Esophagus squamous epithelium (tissue), 4 donors: ENCODE results near the gene HLX.

Experiments
- POLR2A ChIP-seq, 4 donors: fragments of 450-650 bp; IDR thresholded peaks; one replicate each; pipeline ENCODE4 v1.6.1; 2017; ENCODE audit warnings: antibody characterized with exemption in 4 of 4, mild to moderate bottlenecking in 4 of 4, moderate library complexity in 3 of 4
- TF ChIP-seq, protein P1 (sequence below), 6 experiments: fragments of 450-650 bp in 4 of 6; fragments of 200-600 bp in 2 of 6; sonication (generic) in 2 of 6; IDR thresholded peaks; one replicate each; pipeline ENCODE4 v1.5.1; 2016 to 2019; ENCODE audit warnings: antibody characterized with exemption in 6 of 6, mild to moderate bottlenecking in 4 of 6, moderate library complexity in 4 of 6

DNA sequence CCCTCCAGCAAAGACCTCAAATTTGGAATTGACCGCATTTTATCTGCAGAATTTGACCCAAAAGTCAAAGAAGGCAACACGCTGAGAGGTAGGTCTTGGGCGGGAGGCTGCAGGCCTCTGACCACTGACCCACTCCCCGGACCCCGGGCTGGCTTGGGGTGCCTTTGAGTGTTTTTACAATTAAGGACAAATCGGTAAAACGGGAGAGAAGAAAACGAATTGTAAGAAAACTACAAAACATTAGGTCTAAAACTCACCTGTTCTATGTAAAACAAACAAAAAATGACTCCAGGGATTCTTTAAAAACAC lies 1.1 kb downstream of the HLX start:
- TF ChIP-seq, protein P1, sequence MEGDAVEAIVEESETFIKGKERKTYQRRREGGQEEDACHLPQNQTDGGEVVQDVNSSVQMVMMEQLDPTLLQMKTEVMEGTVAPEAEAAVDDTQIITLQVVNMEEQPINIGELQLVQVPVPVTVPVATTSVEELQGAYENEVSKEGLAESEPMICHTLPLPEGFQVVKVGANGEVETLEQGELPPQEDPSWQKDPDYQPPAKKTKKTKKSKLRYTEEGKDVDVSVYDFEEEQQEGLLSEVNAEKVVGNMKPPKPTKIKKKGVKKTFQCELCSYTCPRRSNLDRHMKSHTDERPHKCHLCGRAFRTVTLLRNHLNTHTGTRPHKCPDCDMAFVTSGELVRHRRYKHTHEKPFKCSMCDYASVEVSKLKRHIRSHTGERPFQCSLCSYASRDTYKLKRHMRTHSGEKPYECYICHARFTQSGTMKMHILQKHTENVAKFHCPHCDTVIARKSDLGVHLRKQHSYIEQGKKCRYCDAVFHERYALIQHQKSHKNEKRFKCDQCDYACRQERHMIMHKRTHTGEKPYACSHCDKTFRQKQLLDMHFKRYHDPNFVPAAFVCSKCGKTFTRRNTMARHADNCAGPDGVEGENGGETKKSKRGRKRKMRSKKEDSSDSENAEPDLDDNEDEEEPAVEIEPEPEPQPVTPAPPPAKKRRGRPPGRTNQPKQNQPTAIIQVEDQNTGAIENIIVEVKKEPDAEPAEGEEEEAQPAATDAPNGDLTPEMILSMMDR (IDR thresholded peaks at IDR 0.05): no peak
- no peak for TF ChIP-seq POLR2A (IDR thresholded peaks at IDR 0.05)
